Mammary epithelial cell (primary cell): Measurements from ENCODE around the gene SMIM45.

Experiments
- CTCF ChIP-seq, 2 donors: IDR thresholded peaks in 1 of 2; conservative IDR thresholded peaks in 1 of 2; 2 replicates each; pipeline ENCODE4 v1.5.1; 2011 to 2012; ENCODE audit warnings: inconsistent platforms in 2 of 2, low read length in 2 of 2, mild to moderate bottlenecking in 2 of 2, control low read depth in 1 of 2, low read depth in 1 of 2; ENCODE audit not compliant: insufficient read depth in 1 of 2; ENCODE audit errors: extremely low read depth in 1 of 2
- EZH2 ChIP-seq: IDR thresholded peaks from 2 replicates; pipeline ENCODE4 v1.6.1; 2012; ENCODE audit warnings: low read length, inconsistent platforms, borderline replicate concordance

GRCh38 chr22:41920271-41920976, 31.5 kb upstream of the SMIM45 start:
- TF ChIP-seq EZH2 (no peak), CTCF (conservative IDR thresholded peaks at IDR 0.05 in 1 of 2, IDR thresholded peaks at IDR 0.05 in 1 of 2; ENCODE audit: extremely low read depth in 1 of 2, insufficient read depth in 1 of 2, low read depth in 1 of 2, low read length in 2 of 2) (no peak)
